ENCODE results near the gene DEFB124.

The DEFB124 gene

DNA sequence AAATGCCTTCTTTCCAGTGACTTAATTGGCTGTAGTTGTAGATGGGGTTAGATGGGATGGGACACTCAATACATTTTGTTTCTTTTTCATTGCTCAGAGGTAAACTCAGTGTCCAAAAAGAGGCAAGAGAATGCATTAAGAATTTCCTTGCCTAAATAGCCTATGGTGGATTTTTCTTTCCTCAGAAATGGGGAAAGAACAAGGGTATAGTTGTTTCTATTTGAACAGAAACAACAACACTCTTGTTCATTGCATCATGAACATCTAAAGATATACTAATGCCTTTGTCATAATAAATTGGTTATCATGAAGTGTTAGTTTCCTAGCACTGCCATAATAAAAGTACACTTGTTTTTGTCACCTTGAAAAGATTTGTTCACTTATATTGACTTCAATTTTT, 49.1 kb downstream of the DEFB124 start:
- DNase-seq (ENCODE audit: low read depth), result no peak

DNA sequence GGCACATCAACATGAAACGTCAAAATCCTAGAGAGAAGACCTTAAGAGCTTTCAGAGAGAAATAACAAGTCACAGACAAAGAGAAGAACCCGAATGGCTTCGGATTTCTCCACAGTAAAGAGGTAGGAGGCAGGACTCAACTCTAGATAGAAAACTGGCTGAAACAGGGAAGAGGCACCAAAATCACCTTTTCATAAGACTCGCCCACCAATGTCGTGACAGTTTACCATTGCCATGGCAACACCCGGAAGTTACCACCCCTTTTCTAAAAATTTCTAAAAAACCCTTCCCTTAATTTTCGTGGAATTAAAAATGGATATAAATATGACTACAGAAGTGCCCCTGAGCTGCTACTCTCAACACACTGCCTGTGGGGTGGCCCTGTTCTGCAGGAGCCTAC, 56.6 kb downstream of the DEFB124 start:
- no peak for DNase-seq (ENCODE audit: low read depth)

DNA sequence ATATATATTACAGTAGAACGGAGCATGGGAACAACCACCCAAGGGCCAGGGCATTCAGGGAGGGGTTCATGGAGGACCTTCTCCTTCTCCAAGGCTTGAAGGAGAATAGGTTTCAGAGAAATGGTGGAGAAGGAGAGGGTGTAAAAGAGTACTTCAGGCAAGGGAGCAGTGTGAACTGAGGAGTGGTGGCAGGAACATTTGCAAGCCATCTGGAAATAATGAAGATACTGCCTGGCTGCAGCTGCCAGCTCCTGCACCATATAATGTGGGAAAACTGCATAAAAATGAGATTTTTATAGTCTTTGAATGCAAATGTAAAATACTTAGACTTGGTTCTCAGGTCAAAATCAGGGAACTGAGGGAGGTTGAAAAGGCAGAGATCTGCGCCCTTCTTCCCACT, 59.3 kb downstream of the DEFB124 start:
- DNase-seq (ENCODE audit: low read depth), result no peak

Data from activated T-cell treated with anti-CD3 and anti-CD28 coated beads for 1 hour (primary cell).